ENCODE data around the gene RNF220. TPM values are rescaled to one million over a fixed set of nuclear protein-coding genes. Genes with fewer than 3 reads are reported as not detected.

Gene RNF220
- total and polyA plus RNA-seq, 2 of the 4 experiments (the other 2 are of a cell fraction), result 71.8 to 77.1 TPM

GRCh38 chr1:44401256-44402228, 3.5 kb upstream of the RNF220 start (continued):
- no peak for TF ChIP-seq MAFK (IDR thresholded peaks at IDR 0.05; ENCODE audit: low read depth, low read length)

GRCh38 chr1:44405798-44406736, 1.0 kb downstream of the RNF220 start:
- dilution Hi-C loops (cut with HindIII; ENCODE audit: low sequenced_read_pairs, unreplicated experiment) (no loop called here), intact Hi-C loops (cut with micrococcal nuclease) (no loop called here), in situ Hi-C loops (cut with MboI; ENCODE audit: low sequenced_read_pairs) (no loop called here)
- H4K91ac ChIP-seq (ENCODE audit: insufficient read depth, low read depth, low read length), result no peak overlapping the region
- H3K9me3 ChIP-seq (ENCODE audit: control insufficient read depth, insufficient read depth, low read length), result peaks cover 7% of the 10 kb centered on the region
- BruUV-seq (replicated peaks), result no TSS peak
- no peak overlapping the region for H3K4ac ChIP-seq (ENCODE audit: low read depth, low read length)
- ChIA-PET CTCF (no interaction called here), POLR2A (ENCODE audit: unreplicated experiment) (no interaction called here)
- no peaks in the 10 kb centered on the region for H3K9me1 ChIP-seq (ENCODE audit: insufficient read depth, low read length)
- no peaks in the 10 kb centered on the region for H3K4me1 ChIP-seq (ENCODE audit: control insufficient read depth, insufficient read depth, low read length)
- H2BK5ac ChIP-seq (ENCODE audit: low read depth, low read length, poor library complexity, severe bottlenecking), result no peak overlapping the region
- H3K18ac ChIP-seq (ENCODE audit: low read depth, low read length), result no peak overlapping the region
- H3K14ac ChIP-seq (replicated peaks; ENCODE audit: low read depth, low read length), result no peak overlapping the region
- H3K23ac ChIP-seq (ENCODE audit: low read depth, low read length), result no peak overlapping the region
- no peaks in the 10 kb centered on the region for H3K79me1 ChIP-seq (ENCODE audit: low read depth in 1 of 2, low read length in 2 of 2)
- WGBS, 2 experiments (ENCODE audit: extremely low coverage in 2 of 2, insufficient read length in 1 of 2), result 0% methylated on average over 3 of the region's 66 CpGs; no CpG with 5 or more reads in 1 of the 2 experiments
- H3K9ac ChIP-seq (ENCODE audit: low read depth, low read length), result no peak overlapping the region
- no peak overlapping the region for H2BK15ac ChIP-seq (ENCODE audit: low read depth, low read length)
- no peak overlapping the region for H4K5ac ChIP-seq (ENCODE audit: low read depth, low read length)
- H2AFZ ChIP-seq (replicated peaks; ENCODE audit: low read length, poor library complexity), result peak overlapping the region; percentile 58
- DNase-seq (no peak), ATAC-seq (ENCODE audit: low read depth) (peak; percentile 27; the same call in 1 of the 2 replicates)
- no peak overlapping the region for H2BK120ac ChIP-seq (ENCODE audit: low read depth, low read length)
- H4K8ac ChIP-seq (ENCODE audit: low read depth in 2 of 2, low read length in 2 of 2), result no peak overlapping the region
- H3K27me3 ChIP-seq (ENCODE audit: control insufficient read depth, insufficient read depth, low read length), result peaks cover 81% of the 10 kb centered on the region
- H2AK9ac ChIP-seq (replicated peaks; ENCODE audit: low read depth, low read length, poor library complexity), result no peak overlapping the region
- no peak overlapping the region; the same call in 1 of the 2 replicates for H3K56ac ChIP-seq (ENCODE audit: extremely low read depth, insufficient read depth, low read length)
- no peaks in the 10 kb centered on the region for H3K36me3 ChIP-seq (ENCODE audit: control insufficient read depth, insufficient read depth, low read length)
- no peak overlapping the region for H2BK20ac ChIP-seq (ENCODE audit: low read depth, low read length)
- H3K27ac ChIP-seq (ENCODE audit: insufficient read depth, low read length), result no peak overlapping the region
- 0 out of 2 replicates have a peak overlapping the region, but pooled peaks have one; percentile 6 for H3K4me3 ChIP-seq (ENCODE audit: insufficient read depth, low read depth, low read length)
- H3K4me2 ChIP-seq (ENCODE audit: low read depth, low read length), result peak overlapping the region; percentile 71
- peaks cover 8% of the 10 kb centered on the region; the same call in 1 of the 2 replicates for H4K20me1 ChIP-seq (ENCODE audit: insufficient read depth, low read length)
- H2AK5ac ChIP-seq (ENCODE audit: low read depth, low read length), result no peak overlapping the region
- TF ChIP-seq ELK1 (IDR thresholded peaks at IDR 0.05; ENCODE audit: borderline replicate concordance, low read depth, low read length), result no peak
- TF ChIP-seq POLR2A (IDR thresholded peaks at IDR 0.05; ENCODE audit: low read depth, low read length), result no peak
- TF ChIP-seq MXI1 (IDR thresholded peaks at IDR 0.05; ENCODE audit: borderline replicate concordance, low read depth, low read length), result no peak
- no peak for TF ChIP-seq BHLHE40 (IDR thresholded peaks at IDR 0.05; ENCODE audit: low read depth, low read length)
- TF ChIP-seq USF2 (IDR thresholded peaks at IDR 0.05; ENCODE audit: low read depth, low read length), result no peak
- TF ChIP-seq RFX5 (IDR thresholded peaks at IDR 0.05; ENCODE audit: low read depth, low read length), result no peak
- no peak for TF ChIP-seq MAFK (IDR thresholded peaks at IDR 0.05; ENCODE audit: low read depth, low read length)
- TF ChIP-seq CHD1 (IDR thresholded peaks at IDR 0.05; ENCODE audit: low read depth, low read length), result no peak
- no peak for TF ChIP-seq RCOR1 (IDR thresholded peaks at IDR 0.05; ENCODE audit: insufficient replicate concordance, low read length)
- no peak for TF ChIP-seq FOS (IDR thresholded peaks at IDR 0.05; ENCODE audit: low read depth, low read length)
- TF ChIP-seq RAD21 (IDR thresholded peaks at IDR 0.05; ENCODE audit: low read length), result no peak
- TF ChIP-seq NFE2L2 (IDR thresholded peaks at IDR 0.05; ENCODE audit: low read depth, low read length), result no peak
